Measurements from ENCODE around the gene TMCC3. TPM values are rescaled to one million over a fixed set of nuclear protein-coding genes. Genes with fewer than 3 reads are reported as not detected.
A peak's percentile ranks its signal among the peaks of the same experiment; 100 is the strongest.

The TMCC3 gene
- total RNA-seq, 1 experiment from 2014 or later = 0.92 TPM

DNA sequence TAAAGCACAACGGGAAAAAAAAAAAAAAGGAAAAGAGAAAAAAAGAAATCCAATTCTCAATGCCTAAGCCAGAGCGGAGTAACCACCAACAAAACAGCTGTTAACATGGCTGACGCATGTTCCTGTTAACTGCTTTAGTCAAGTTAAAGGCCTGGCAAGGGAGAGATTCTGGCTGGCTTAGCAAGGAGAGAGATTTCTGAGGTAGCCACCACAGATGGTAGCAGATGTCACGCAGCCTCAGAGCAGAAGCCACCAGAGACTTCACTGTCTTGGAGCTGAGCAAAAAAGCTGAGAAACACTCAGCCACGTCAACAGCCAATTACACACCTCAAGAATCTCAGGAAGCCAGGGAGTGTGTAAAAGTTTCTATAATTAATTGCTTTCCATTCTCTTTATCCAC lies 87.1 kb downstream of the TMCC3 start:
- no peak overlapping the region for H3K27ac ChIP-seq (ENCODE audit: low read length)
- H3K4me1 ChIP-seq (ENCODE audit: control insufficient read depth, insufficient read depth, low read length) = peaks cover 4% of the 10 kb centered on the region; the same call in 1 of the 2 replicates
- intact Hi-C loops (cut with micrococcal nuclease; ENCODE audit: unreplicated experiment) = no loop called here
- ChIA-PET CTCF (no interaction called here), POLR2A (interaction anchor here (0.7 kb wide), 1 partner anchor 150 kb away, joined by 6 read pairs; no protein-coding TSS in a partner anchor)
- DNase-seq (ENCODE audit: low read depth, low spot score) (no peak), ATAC-seq (no peak)
- H3K27me3 ChIP-seq (ENCODE audit: control insufficient read depth, insufficient read depth, low read length) = no peaks in the 10 kb centered on the region
- no peaks in the 10 kb centered on the region for H3K9me3 ChIP-seq (ENCODE audit: control insufficient read depth, insufficient read depth, low read depth, low read length)
- no peak overlapping the region for H3K4me3 ChIP-seq (ENCODE audit: low read depth in 2 of 2, low read length in 2 of 2)
- BruUV-seq (replicated peaks) = no TSS peak
- no peak for TF ChIP-seq POLR2AphosphoS5 (IDR thresholded peaks at IDR 0.05; ENCODE audit: low read depth, low read length)
- TF ChIP-seq, protein P1, sequence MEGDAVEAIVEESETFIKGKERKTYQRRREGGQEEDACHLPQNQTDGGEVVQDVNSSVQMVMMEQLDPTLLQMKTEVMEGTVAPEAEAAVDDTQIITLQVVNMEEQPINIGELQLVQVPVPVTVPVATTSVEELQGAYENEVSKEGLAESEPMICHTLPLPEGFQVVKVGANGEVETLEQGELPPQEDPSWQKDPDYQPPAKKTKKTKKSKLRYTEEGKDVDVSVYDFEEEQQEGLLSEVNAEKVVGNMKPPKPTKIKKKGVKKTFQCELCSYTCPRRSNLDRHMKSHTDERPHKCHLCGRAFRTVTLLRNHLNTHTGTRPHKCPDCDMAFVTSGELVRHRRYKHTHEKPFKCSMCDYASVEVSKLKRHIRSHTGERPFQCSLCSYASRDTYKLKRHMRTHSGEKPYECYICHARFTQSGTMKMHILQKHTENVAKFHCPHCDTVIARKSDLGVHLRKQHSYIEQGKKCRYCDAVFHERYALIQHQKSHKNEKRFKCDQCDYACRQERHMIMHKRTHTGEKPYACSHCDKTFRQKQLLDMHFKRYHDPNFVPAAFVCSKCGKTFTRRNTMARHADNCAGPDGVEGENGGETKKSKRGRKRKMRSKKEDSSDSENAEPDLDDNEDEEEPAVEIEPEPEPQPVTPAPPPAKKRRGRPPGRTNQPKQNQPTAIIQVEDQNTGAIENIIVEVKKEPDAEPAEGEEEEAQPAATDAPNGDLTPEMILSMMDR (IDR thresholded peaks at IDR 0.05) = no peak
- TF ChIP-seq SIN3A (IDR thresholded peaks at IDR 0.05; ENCODE audit: borderline replicate concordance, insufficient read depth, low read depth, low read length) = no peak
- TF ChIP-seq REST (IDR thresholded peaks at IDR 0.05; ENCODE audit: insufficient read depth in 1 of 2, low read depth in 2 of 2, low read length in 1 of 2) = no peak
- TF ChIP-seq TCF7L2 (IDR thresholded peaks at IDR 0.05; ENCODE audit: low read depth, low read length) = no peak
- in situ Hi-C loops (cut with HindIII; ENCODE audit: low pct_unique_long_range_greater_than_20kb, low sequenced_read_pairs) = no loop called here
- no peaks in the 10 kb centered on the region for H3K36me3 ChIP-seq (ENCODE audit: control insufficient read depth, insufficient read depth, low read length)

DNA sequence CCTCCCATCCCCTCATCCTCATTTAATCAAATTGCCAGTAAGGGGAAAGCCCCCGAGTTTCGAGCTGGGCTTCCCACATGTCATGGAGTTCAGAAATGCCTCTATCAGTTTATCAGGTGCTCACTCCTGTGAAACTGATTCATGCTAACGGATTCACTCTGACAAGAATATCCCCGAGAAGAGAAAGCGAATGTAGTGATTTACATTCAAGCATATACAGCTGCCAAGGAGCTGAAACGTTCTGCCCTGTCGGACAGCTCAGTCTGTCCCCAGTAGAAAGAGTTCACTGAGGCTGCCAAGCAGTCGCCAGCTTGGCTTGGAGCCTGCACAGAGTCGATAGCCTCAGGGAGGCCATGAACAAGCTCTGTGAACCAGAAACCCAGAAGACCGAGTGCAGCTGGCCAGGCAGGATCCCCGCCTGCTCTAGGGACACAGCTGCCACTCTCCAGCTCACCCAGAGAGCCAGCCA lies 88.4 kb downstream of the TMCC3 start:
- peak; percentile 87 for ATAC-seq

More for the DNA sequence above, 88.4 kb downstream of the TMCC3 start:
- Histone ChIP-seq H3K4me3 (ENCODE audit: low read depth in 2 of 2, low read length in 2 of 2) (peak overlapping the region in 1 of 2 experiments; percentile 26; a peak in 1 of 4 replicates), H3K4me1 (ENCODE audit: control insufficient read depth, insufficient read depth, low read length) (peaks cover 4% of the 10 kb centered on the region; the same call in 1 of the 2 replicates), H3K27ac (ENCODE audit: low read length) (no peak overlapping the region), H3K9me3 (ENCODE audit: control insufficient read depth, insufficient read depth, low read depth, low read length) (no peaks in the 10 kb centered on the region), H3K36me3 (ENCODE audit: control insufficient read depth, insufficient read depth, low read length) (no peaks in the 10 kb centered on the region), H3K27me3 (ENCODE audit: control insufficient read depth, insufficient read depth, low read length) (peaks cover 2% of the 10 kb centered on the region; the same call in 1 of the 2 replicates)
- DNase-seq (ENCODE audit: low read depth, low spot score) = no peak
- intact Hi-C loops (cut with micrococcal nuclease; ENCODE audit: unreplicated experiment) (no loop called here), in situ Hi-C loops (cut with HindIII; ENCODE audit: low pct_unique_long_range_greater_than_20kb, low sequenced_read_pairs) (no loop called here)
- ChIA-PET POLR2A (no interaction called here), CTCF (no interaction called here)
- no peak for TF ChIP-seq REST (IDR thresholded peaks at IDR 0.05; ENCODE audit: insufficient read depth in 1 of 2, low read depth in 2 of 2, low read length in 1 of 2)
- no peak for TF ChIP-seq POLR2AphosphoS5 (IDR thresholded peaks at IDR 0.05; ENCODE audit: low read depth, low read length)
- TF ChIP-seq SIN3A (IDR thresholded peaks at IDR 0.05; ENCODE audit: borderline replicate concordance, insufficient read depth, low read depth, low read length) = no peak
- no peak for TF ChIP-seq TCF7L2 (IDR thresholded peaks at IDR 0.05; ENCODE audit: low read depth, low read length)
- TF ChIP-seq, protein P1 (IDR thresholded peaks at IDR 0.05) = no peak
- no TSS peak for BruUV-seq (replicated peaks)

Data from Panc1 (cell line).